RWPE1 (cell line): Measurements from ENCODE around the gene AFG1L.
"Not testable (repeated sequence)": the region's sequence is repeated elsewhere in the genome, so short reads cannot be mapped to it uniquely, and the experiment has no call there.

Experiments
- CTCF ChIA-PET: fragments of 350-600 bp; sonication (Branson Sonifier 250); formaldehyde crosslinking; extraction: SDS; loops from one replicate; lab custom pipeline; 2021; lab: Yijun Ruan, JAX
- POLR2A ChIA-PET: fragments of 400-600 bp; formaldehyde crosslinking; extraction: SDS; loops from one replicate; lab custom pipeline; 2020; ENCODE audit warnings: antibody characterized with exemption; ENCODE audit not compliant: low non-redundant PET; lab: Yijun Ruan, JAX
- DNase-seq: peaks from one replicate; pipeline ENCODE4 v3.0.0; 2012; ENCODE audit warnings: low spot score
- H3K27ac ChIP-seq: fragments of 450-650 bp; 2 replicates; pipeline ENCODE4 v1.5.1; 2017
- TF ChIP-seq, protein P1 (sequence below): fragments of 450-650 bp; conservative IDR thresholded peaks from 2 replicates; pipeline ENCODE4 v1.5.1; 2017; ENCODE audit warnings: low read depth, mild to moderate bottlenecking

The AFG1L gene

DNA sequence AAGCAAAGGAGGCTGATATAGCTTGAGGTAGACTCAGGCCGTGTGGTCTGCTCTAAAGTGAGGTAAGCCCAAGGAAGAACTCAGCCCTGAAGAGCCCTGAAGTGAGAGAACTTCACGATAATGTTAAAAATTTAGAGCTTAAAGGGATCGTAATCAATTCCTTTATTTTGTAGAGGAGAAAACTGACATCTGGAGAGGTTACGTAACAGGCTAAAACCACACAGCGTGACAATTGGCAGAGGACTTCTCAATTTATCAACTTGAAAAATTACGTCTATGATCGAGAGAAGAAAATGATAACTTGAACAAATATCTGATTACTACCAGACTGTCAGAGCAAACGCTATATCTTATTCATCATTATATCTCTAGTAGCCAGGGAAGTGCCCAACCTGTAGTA lies 144.1 kb downstream of the AFG1L start:
- ChIA-PET POLR2A (no interaction called here), CTCF (interaction anchor here (1.1 kb wide), 1 partner anchor 54 kb away, joined by 3 read pairs; no protein-coding TSS in a partner anchor)
- H3K27ac ChIP-seq = no peak overlapping the region
- DNase-seq = no peak
- TF ChIP-seq, protein P1, sequence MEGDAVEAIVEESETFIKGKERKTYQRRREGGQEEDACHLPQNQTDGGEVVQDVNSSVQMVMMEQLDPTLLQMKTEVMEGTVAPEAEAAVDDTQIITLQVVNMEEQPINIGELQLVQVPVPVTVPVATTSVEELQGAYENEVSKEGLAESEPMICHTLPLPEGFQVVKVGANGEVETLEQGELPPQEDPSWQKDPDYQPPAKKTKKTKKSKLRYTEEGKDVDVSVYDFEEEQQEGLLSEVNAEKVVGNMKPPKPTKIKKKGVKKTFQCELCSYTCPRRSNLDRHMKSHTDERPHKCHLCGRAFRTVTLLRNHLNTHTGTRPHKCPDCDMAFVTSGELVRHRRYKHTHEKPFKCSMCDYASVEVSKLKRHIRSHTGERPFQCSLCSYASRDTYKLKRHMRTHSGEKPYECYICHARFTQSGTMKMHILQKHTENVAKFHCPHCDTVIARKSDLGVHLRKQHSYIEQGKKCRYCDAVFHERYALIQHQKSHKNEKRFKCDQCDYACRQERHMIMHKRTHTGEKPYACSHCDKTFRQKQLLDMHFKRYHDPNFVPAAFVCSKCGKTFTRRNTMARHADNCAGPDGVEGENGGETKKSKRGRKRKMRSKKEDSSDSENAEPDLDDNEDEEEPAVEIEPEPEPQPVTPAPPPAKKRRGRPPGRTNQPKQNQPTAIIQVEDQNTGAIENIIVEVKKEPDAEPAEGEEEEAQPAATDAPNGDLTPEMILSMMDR = no peak

DNA sequence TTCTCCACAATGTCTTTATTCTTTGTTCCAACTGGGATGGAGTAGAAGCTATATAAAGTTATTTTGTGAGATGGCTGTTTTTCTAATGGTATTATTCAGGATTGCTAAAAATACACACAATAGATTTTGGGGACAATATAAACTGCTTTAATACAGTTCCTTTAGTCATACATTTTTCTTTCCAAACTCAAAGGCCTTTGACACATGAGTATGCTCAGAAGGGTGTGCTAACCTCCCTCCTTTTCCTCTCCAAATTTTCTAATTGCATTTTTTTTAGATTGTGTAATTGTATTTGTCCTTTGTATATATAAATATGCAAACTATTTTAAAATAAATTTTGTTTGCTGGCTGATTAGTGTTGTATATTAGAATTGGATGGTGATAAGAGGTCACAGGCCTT lies 146.3 kb downstream of the AFG1L start:
- TF ChIP-seq, protein P1 = no peak
- ChIA-PET CTCF (interaction anchor here (0.6 kb wide), 1 partner anchor 131 kb away, joined by 3 read pairs; no protein-coding TSS in a partner anchor), POLR2A (no interaction called here)
- H3K27ac ChIP-seq = no peak overlapping the region
- DNase-seq = no peak

DNA sequence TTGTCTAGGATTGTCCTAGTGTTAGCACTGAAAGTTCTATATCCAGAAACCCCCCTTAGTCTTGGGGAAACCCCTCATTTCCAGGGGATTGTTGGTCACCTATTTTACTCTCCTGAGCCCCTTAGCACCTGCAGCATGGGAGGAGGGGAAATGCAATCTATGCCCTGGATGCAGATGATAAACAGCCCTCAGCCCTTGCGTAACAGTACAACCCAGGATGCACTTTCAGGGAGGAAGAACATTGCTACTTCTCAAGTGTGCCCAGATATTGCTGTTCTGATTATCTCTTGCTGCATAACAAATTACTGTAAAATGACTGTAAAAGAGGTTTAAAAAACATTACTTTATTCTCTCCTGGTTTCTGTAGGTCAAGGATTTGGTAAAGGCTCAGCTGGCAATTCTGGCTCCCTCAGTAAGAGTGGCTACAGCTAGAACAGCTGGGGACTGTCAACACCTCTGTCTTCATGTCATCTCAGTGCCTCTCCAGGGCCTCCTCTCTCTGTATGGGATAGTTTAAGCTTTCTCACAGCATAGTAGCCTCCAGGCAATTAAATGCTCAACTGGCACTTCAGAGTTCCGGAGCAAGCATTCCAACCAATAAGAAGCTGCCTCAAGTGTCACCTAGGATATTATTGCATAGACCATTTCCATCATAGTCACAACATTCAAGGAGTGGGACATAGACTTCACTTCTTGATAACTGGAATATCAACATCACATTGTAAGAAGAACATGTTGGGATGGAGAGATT lies 148.1 kb downstream of the AFG1L start:
- POLR2A ChIA-PET = no interaction called here

DNA sequence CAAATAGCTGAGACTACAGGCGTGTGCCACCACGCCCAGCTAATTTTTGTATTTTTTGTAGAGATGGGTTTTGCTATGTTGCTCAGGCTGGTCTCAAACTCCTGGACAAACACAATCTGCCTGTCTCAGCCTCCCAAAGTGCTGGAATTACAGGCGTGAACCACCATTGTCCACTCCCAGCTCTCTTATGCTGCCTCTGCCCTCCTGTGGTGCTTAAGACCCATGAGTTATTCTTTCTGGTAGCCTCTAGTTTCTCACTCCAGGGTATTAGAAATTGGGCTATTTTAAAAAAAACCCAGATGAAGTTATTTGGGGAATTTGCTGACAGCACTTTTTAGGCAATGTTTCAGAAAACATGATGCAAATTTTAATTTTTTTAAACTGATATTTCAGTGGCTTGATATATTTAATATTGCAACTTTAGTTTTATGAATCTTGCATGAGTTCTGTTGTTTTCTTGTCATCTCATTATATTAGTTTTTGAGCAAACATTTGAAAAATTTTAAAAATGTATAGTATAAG lies 151.8 kb downstream of the AFG1L start:
- POLR2A ChIA-PET = no interaction called here
- CTCF ChIA-PET = interaction anchor here (0.6 kb wide), 1 partner anchor 673 kb away, joined by 3 read pairs; no protein-coding TSS in a partner anchor
- DNase-seq = no peak
- TF ChIP-seq, protein P1 = no peak
- H3K27ac ChIP-seq = no peak overlapping the region

More for the DNA sequence above, 148.1 kb downstream of the AFG1L start:
- no peak for DNase-seq
- H3K27ac ChIP-seq = no peak overlapping the region
- CTCF ChIA-PET = no interaction called here
- TF ChIP-seq, protein P1 = no peak

DNA sequence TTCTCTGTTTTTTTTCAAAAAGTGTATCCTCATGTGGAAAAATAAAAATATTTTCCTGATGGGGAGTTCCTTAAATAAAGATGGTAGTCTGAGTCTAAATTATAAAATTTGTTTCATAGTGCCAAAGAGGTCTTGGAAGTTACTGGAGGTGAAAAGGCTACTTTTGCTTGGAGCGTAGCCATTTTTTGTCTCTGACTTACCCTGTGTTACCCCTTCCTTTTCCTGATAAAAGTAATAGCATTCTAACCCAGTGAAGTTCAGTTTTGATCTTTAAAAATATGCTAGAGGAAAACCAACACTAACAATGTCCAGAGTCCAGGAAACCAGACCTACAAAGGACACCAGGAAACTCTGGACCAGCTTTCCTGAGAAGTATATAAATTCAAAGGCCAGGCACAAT lies 153.6 kb downstream of the AFG1L start:
- POLR2A ChIA-PET = no interaction called here
- CTCF ChIA-PET = no interaction called here
- no peak for DNase-seq
- no peak overlapping the region for H3K27ac ChIP-seq
- TF ChIP-seq, protein P1 = no peak

DNA sequence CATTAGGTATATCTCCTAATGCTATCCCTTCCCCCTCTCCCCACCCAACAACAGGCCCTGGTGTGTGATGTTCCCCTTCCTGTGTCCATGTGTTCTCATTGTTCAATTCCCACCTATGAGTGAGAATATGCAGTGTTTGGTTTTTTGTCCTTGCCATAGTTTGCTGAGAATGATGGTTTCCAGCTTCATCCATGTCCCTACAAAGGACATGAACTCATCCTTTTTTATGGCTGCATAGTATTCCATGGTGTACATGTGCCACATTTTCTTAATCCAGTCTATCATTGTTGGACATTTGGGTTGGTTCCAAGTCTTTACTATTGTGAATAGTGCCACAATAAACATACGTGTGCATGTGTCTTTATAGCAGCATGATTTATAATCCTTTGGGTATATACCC lies 154.9 kb downstream of the AFG1L start:
- H3K27ac ChIP-seq, POLR2A ChIA-PET, DNase-seq, CTCF ChIA-PET: not testable (repeated sequence)

DNA sequence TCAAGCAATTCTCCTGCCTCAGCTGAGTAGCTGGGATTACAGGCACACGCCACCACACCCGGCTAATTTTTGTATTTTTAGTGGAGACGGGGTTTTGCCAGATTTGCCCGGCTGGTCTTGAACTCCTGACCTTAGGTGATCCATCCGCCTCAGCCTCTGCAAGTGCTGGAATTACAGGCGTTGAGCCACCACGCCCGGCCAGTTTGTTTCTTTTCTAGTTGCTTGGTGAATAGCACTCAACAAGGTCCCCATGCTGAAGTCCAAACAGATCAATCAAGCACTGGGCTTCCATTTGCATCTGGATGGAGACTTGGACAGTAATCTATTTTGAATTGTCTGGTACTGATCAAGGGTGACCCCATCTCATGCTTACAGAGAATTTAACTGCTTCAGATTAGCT lies 157.0 kb downstream of the AFG1L start:
- DNase-seq = no peak
- ChIA-PET CTCF (no interaction called here), POLR2A (no interaction called here)
- no peak overlapping the region for H3K27ac ChIP-seq
- TF ChIP-seq, protein P1 = no peak
